HepG2 (cell line): ENCODE measurements around the gene KIF26B. TPM values are rescaled to one million over a fixed set of nuclear protein-coding genes. Genes with fewer than 3 reads are reported as not detected.

Experiments used
- ATAC-seq: fragments of 200-7000 bp; cut with Tn5 transposase; 3 replicates; pipeline ENCODE4 v1.9.1; 2020; ENCODE audit warnings: mild to moderate bottlenecking, moderate library complexity
- BruUV-seq: library from RNA; stranded (reverse); fragments of 400-500 nt; replicated peaks from 2 replicates; lab custom pipeline; 2021; lab: Mats Ljungman, UMichigan
- CTCF ChIA-PET: fragments of 300-600 bp; formaldehyde crosslinking; extraction: SDS; loops from one replicate; lab custom pipeline; 2021; ENCODE audit warnings: low total read pairs, inconsistent platforms, low intra/inter-chr PET ratio; lab: Yijun Ruan, JAX
- POLR2A ChIA-PET: fragments of 350-600 bp; sonication (Branson Sonifier 250); formaldehyde crosslinking; loops from one replicate; lab custom pipeline; 2020; ENCODE audit warnings: antibody characterized with exemption, inconsistent platforms; lab: Yijun Ruan, JAX
- DNase-seq: peaks from one replicate; pipeline ENCODE4 v3.0.0-alpha.2; 2015; ENCODE audit warnings: low spot score
- FAIRE-seq: peaks from 3 replicates; lab custom pipeline; 2011; peaks lifted over from hg19 to GRCh38; lab: Jason Lieb, UNC
- H2AFZ ChIP-seq: one replicate; pipeline ENCODE4 v1.6.1; 2011; ENCODE audit warnings: low read length, inconsistent platforms
- H3K27ac ChIP-seq: fragments of 300-600 bp; 3 replicates; pipeline ENCODE4 v1.8.0; 2011; ENCODE audit warnings: mixed run types, mild to moderate bottlenecking, mixed read lengths, low read length, inconsistent platforms; ENCODE audit not compliant: insufficient read depth; ENCODE audit errors: extremely low read length
- H3K27me3 ChIP-seq, 2 experiments: fragments of 200-600 bp in 1 of 2; 2 replicates in 1 of 2; 3 replicates in 1 of 2; pipeline versions ENCODE4 v1.6.0 to v1.8.0; 2011; ENCODE audit warnings: low read length in 2 of 2, mild to moderate bottlenecking in 2 of 2, moderate library complexity in 2 of 2, inconsistent platforms in 1 of 2; ENCODE audit not compliant: insufficient read depth in 2 of 2, control insufficient read depth in 1 of 2
- H3K36me3 ChIP-seq, 2 experiments: fragments of 200-600 bp in 1 of 2; replicated peaks in 1 of 2; 2 replicates in 1 of 2; 3 replicates in 1 of 2; pipeline versions ENCODE4 v1.5.1 to v1.8.0; 2011; ENCODE audit warnings: low read length in 2 of 2, inconsistent platforms in 1 of 2; ENCODE audit not compliant: insufficient read depth in 2 of 2, control insufficient read depth in 1 of 2
- H3K4me1 ChIP-seq: 2 replicates; pipeline ENCODE4 v1.5.1; 2012; ENCODE audit warnings: low read length, inconsistent platforms; ENCODE audit not compliant: insufficient read depth
- H3K4me2 ChIP-seq: 2 replicates; pipeline ENCODE4 v1.6.0; 2011; ENCODE audit warnings: low read depth, low read length, inconsistent platforms
- H3K4me3 ChIP-seq, 3 experiments: fragments of 200-600 bp in 1 of 3; sonication (generic), shearing (Covaris generic) in 1 of 3; replicated peaks in 1 of 3; 2 replicates each; pipeline ENCODE4 v1.5.1; 2011 to 2016; ENCODE audit warnings: low read length in 3 of 3, inconsistent platforms in 2 of 3, low read depth in 2 of 3, mild to moderate bottlenecking in 2 of 3, control low read depth in 1 of 3, mixed read lengths in 1 of 3; ENCODE audit not compliant: insufficient read depth in 1 of 3
- H3K79me2 ChIP-seq: one replicate; pipeline ENCODE4 v1.6.1; 2011; ENCODE audit warnings: low read length, inconsistent platforms; ENCODE audit not compliant: insufficient read depth
- H3K9ac ChIP-seq: 2 replicates; pipeline ENCODE4 v1.6.0; 2011; ENCODE audit warnings: mild to moderate bottlenecking, low read depth, low read length, inconsistent platforms; ENCODE audit not compliant: insufficient read depth
- H3K9me3 ChIP-seq: 2 replicates; pipeline ENCODE4 v1.5.1; 2012; ENCODE audit warnings: mild to moderate bottlenecking, low read length
- H4K20me1 ChIP-seq: 2 replicates; pipeline ENCODE4 v1.6.0; 2011; ENCODE audit warnings: inconsistent platforms, mild to moderate bottlenecking, low read length, moderate library complexity; ENCODE audit not compliant: insufficient read depth
- CBX1 ChIP-seq: IDR thresholded peaks from one replicate; pipeline ENCODE4 v1.6.1; 2016; ENCODE audit warnings: antibody characterized with exemption, low read depth
- PCBP1 ChIP-seq: fragments of 200-400 bp; formaldehyde crosslinking; IDR thresholded peaks from 2 replicates; pipeline ENCODE4 v1.6.1; 2017; ENCODE audit warnings: mild to moderate bottlenecking, low read depth, low read length, borderline replicate concordance
- YEATS2 ChIP-seq: sonication (generic); formaldehyde crosslinking; IDR thresholded peaks from 2 replicates; pipeline ENCODE4 v1.4.0; 2020; ENCODE audit warnings: missing genetic modification reagents, borderline replicate concordance
- ZNF121 ChIP-seq: sonication (generic); formaldehyde crosslinking; IDR thresholded peaks from 2 replicates; pipeline ENCODE4 v1.5.0; 2020; ENCODE audit warnings: mild to moderate bottlenecking, missing genetic modification reagents
- ZNF414 ChIP-seq: sonication (generic); formaldehyde crosslinking; IDR thresholded peaks from 2 replicates; pipeline ENCODE4 v1.5.0; 2020; ENCODE audit warnings: missing genetic modification reagents
- ZNF484 ChIP-seq: sonication (generic); formaldehyde crosslinking; IDR thresholded peaks from 2 replicates; pipeline ENCODE4 v1.5.1; 2020; ENCODE audit warnings: mild to moderate bottlenecking, low read depth, missing genetic modification reagents, borderline replicate concordance
- ZNF496 ChIP-seq: sonication (generic); formaldehyde crosslinking; IDR thresholded peaks from 2 replicates; pipeline ENCODE4 v1.8.1; 2023; ENCODE audit warnings: mild to moderate bottlenecking, moderate library complexity, missing genetic modification reagents; ENCODE audit not compliant: insufficient replicate concordance
- ZNF577 ChIP-seq: sonication (generic); formaldehyde crosslinking; IDR thresholded peaks from 2 replicates; pipeline ENCODE4 v1.4.0; 2020; ENCODE audit warnings: mild to moderate bottlenecking, low read depth, missing genetic modification reagents, borderline replicate concordance
- ZNF713 ChIP-seq: sonication (generic); formaldehyde crosslinking; IDR thresholded peaks from 2 replicates; pipeline ENCODE4 v1.4.0; 2020; ENCODE audit warnings: mild to moderate bottlenecking, missing genetic modification reagents
- ZNF775 ChIP-seq: sonication (generic); formaldehyde crosslinking; IDR thresholded peaks from 2 replicates; pipeline ENCODE4 v1.4.0; 2020; ENCODE audit warnings: missing genetic modification reagents, mild to moderate bottlenecking, moderate library complexity, borderline replicate concordance
- WGBS: methylation state at CpG from one replicate; pipeline ENCODE4 v1.1.6; 2017; ENCODE audit warnings: low lambda C conversion rate; 5-methylcytosine and 5-hydroxymethylcytosine counted together
- in situ Hi-C: cut with HindIII; loops from 2 replicates; pipeline ENCODE4 v1.10.0; 2017; ENCODE audit warnings: low pct_unique_long_range_greater_than_20kb; ENCODE audit not compliant: extremely low pct_ligation_motif_present
- intact Hi-C: fragments of 100-400 bp; cut with micrococcal nuclease; formaldehyde crosslinking; loops from one replicate; pipeline ENCODE4 v1.10.0; 2022; ENCODE audit not compliant: unreplicated experiment
- polyA plus RNA-seq, 8 experiments: library from polyadenylated mRNA; depleted of rRNA in 3 of 8; stranded (reverse) in 7 of 8; unstranded in 1 of 8; fragments of >200 nt; fragmentation: Illumina TruSeq in 4 of 8; extraction: Trizol in 4 of 8; gene quantifications; 2 replicates each; pipeline versions ENCODE4 v1.2.1 to v1.2.3, GENCODE V29; 2011 to 2016; ENCODE audit warnings: low read depth in 4 of 8, missing spikeins in 1 of 8, mixed read lengths in 1 of 8; ENCODE audit not compliant: insufficient read depth in 1 of 8
- total RNA-seq, 5 experiments: library from RNA; depleted of rRNA; stranded (reverse); fragments of >200 nt; fragmentation: Illumina TruSeq; extraction: Trizol; gene quantifications; 2 replicates each; pipeline ENCODE4 v1.2.3, GENCODE V29; 2016; ENCODE audit warnings: low read depth in 1 of 5

KIF26B gene
- total and polyA plus RNA-seq, 2 of the 13 experiments (the other 11 are each of a cell fraction or from before 2014, with no cell fraction given) = 0.08 to 0.09 TPM

- no peaks in the 10 kb centered on the region for H3K4me1 ChIP-seq
- whole genome bisulfite sequencing = 82% methylated on average over 10 of the region's 11 CpGs
- no peak overlapping the region for H3K4me2 ChIP-seq
- H3K79me2 ChIP-seq = no peaks in the 10 kb centered on the region
- no TSS peak for BruUV-seq
- no peak for FAIRE-seq
- intact Hi-C loops (no loop called here), in situ Hi-C loops (no loop called here)
- POLR2A ChIA-PET = no interaction called here
- no peaks in the 10 kb centered on the region for H4K20me1 ChIP-seq
- DNase-seq = no peak
- H3K36me3 ChIP-seq = no peaks in the 10 kb centered on the region
- no peak overlapping the region for H2AFZ ChIP-seq
- no peaks in the 10 kb centered on the region for H3K27me3 ChIP-seq
- TF ChIP-seq ZNF121 (peak; percentile 64; the same call in 1 of the 2 replicates), ZNF577 (CRISPR knock-in tag) (no peak)
- H3K27ac ChIP-seq = no peak overlapping the region
- H3K4me3 ChIP-seq = no peak overlapping the region
- H3K9me3 ChIP-seq = peaks cover 16% of the 10 kb centered on the region
- H3K9ac ChIP-seq = no peak overlapping the region
- CTCF ChIA-PET = no interaction called here
- ATAC-seq = no peak
These were observed 56.4 kb downstream of the KIF26B start for GRCh38 chr1:245211035-245211749.

GRCh38 chr1:245211761-245212160 is 57.0 kb downstream of the KIF26B start:
- FAIRE-seq (no peak), DNase-seq (no peak), ATAC-seq (no peak)
- in situ Hi-C loops = no loop called here
- ChIA-PET CTCF (no interaction called here), POLR2A (no interaction called here)
- intact Hi-C loops = no loop called here
- Histone ChIP-seq H4K20me1 (no peaks in the 10 kb centered on the region), H3K4me1 (no peaks in the 10 kb centered on the region), H3K4me2 (no peak overlapping the region), H3K36me3 (no peaks in the 10 kb centered on the region), H3K4me3 (no peak overlapping the region), H3K27me3 (no peaks in the 10 kb centered on the region), H2AFZ (no peak overlapping the region), H3K9ac (no peak overlapping the region), H3K79me2 (no peaks in the 10 kb centered on the region), H3K9me3 (peaks cover 12% of the 10 kb centered on the region), H3K27ac (no peak overlapping the region)
- TF ChIP-seq ZNF496 (CRISPR knock-in tag) (no peak), ZNF414 (CRISPR knock-in tag) (no peak), YEATS2 (CRISPR knock-in tag) (no peak), ZNF775 (CRISPR knock-in tag) (no peak), CBX1 (no peak), ZNF713 (CRISPR knock-in tag) (no peak), PCBP1 (no peak), ZNF484 (no peak)
- 82% methylated on average over 7 of the region's 10 CpGs for WGBS
- no TSS peak for BruUV-seq
